Right atrium auricular region (tissue), 2 donors: ENCODE data around the gene CCDC102B. TPM values are rescaled to one million over a fixed set of nuclear protein-coding genes. Genes with fewer than 3 reads are reported as not detected.

Experiments
- DNase-seq: peaks from one replicate; pipeline ENCODE4 v3.0.0-alpha.2; 2019; ENCODE audit warnings: low spot score
- H3K27ac ChIP-seq, 2 donors: fragments of 200-600 bp; sonication (generic); 1 replicate in 1 of 2; 2 replicates in 1 of 2; pipeline ENCODE4 v1.5.1; 2016 to 2019
- H3K27me3 ChIP-seq, 2 donors: fragments of 200-600 bp; sonication (generic); one replicate each; pipeline versions ENCODE4 v1.5.1 to v1.6.0; 2017 to 2019
- H3K36me3 ChIP-seq: fragments of 200-600 bp; sonication (generic); one replicate; pipeline ENCODE4 v1.5.1; 2016
- H3K4me1 ChIP-seq, 2 donors: fragments of 200-600 bp; sonication (generic); one replicate each; pipeline versions ENCODE4 v1.5.1 to v1.6.0; 2017 to 2019
- H3K4me3 ChIP-seq, 2 donors: fragments of 200-600 bp; sonication (generic); 1 replicate in 1 of 2; 2 replicates in 1 of 2; pipeline ENCODE4 v1.5.1; 2017 to 2019; ENCODE audit warnings: mild to moderate bottlenecking in 1 of 2, moderate library complexity in 1 of 2
- H3K9me3 ChIP-seq, 2 donors: fragments of 200-600 bp; sonication (generic); one replicate each; pipeline ENCODE4 v1.5.1; 2019
- CTCF ChIP-seq, 2 donors: fragments of 200-600 bp; sonication (generic); IDR thresholded peaks; one replicate each; pipeline ENCODE4 v1.5.1; 2019; ENCODE audit warnings: antibody characterized with exemption in 2 of 2
- total RNA-seq, 2 donors: library from RNA; depleted of rRNA; stranded (reverse); fragments of >200 nt; gene quantifications; one replicate each; pipeline ENCODE4 v1.1.0, GENCODE V29; 2016

CCDC102B gene
- total RNA-seq, 2 donors from 2014 or later: 2.5 to 5.9 TPM

GRCh38 chr18:68956650-68957049 lies 158.8 kb downstream of the CCDC102B start:
- TF ChIP-seq CTCF (IDR thresholded peaks at IDR 0.05): no peak
- no peak overlapping the region for H3K27ac ChIP-seq
- H3K4me1 ChIP-seq: no peaks in the 10 kb centered on the region
- no peak for DNase-seq
- no peaks in the 10 kb centered on the region for H3K27me3 ChIP-seq
- H3K4me3 ChIP-seq: no peak overlapping the region
- H3K36me3 ChIP-seq: no peaks in the 10 kb centered on the region
- H3K9me3 ChIP-seq: peaks cover 0 to 8% of the 10 kb centered on the region in 2 donors

- Histone ChIP-seq H3K9me3 (no peaks in the 10 kb centered on the region), H3K36me3 (no peaks in the 10 kb centered on the region), H3K27ac (no peak overlapping the region), H3K27me3 (no peaks in the 10 kb centered on the region), H3K4me1 (no peaks in the 10 kb centered on the region), H3K4me3 (no peak overlapping the region)
- DNase-seq: no peak
- TF ChIP-seq CTCF (IDR thresholded peaks at IDR 0.05): no peak
Measured at GRCh38 chr18:68960355-68960754, 162.5 kb downstream of the CCDC102B start.

- no peak for DNase-seq
- H3K4me3 ChIP-seq: no peak overlapping the region
Measured at GRCh38 chr18:68962623-68963022, 164.7 kb downstream of the CCDC102B start.

GRCh38 chr18:68965817-68966216 lies 167.9 kb downstream of the CCDC102B start:
- DNase-seq: no peak
- Histone ChIP-seq H3K27me3 (no peaks in the 10 kb centered on the region), H3K9me3 (no peaks in the 10 kb centered on the region), H3K4me1 (no peaks in the 10 kb centered on the region), H3K4me3 (no peak overlapping the region), H3K36me3 (no peaks in the 10 kb centered on the region), H3K27ac (no peak overlapping the region)
- no peak for TF ChIP-seq CTCF (IDR thresholded peaks at IDR 0.05)

More at GRCh38 chr18:68962623-68963022, 164.7 kb downstream of the CCDC102B start:
- TF ChIP-seq CTCF (IDR thresholded peaks at IDR 0.05): no peak
- no peaks in the 10 kb centered on the region for H3K36me3 ChIP-seq
- H3K27ac ChIP-seq: no peak overlapping the region
- H3K9me3 ChIP-seq: no peaks in the 10 kb centered on the region
- H3K4me1 ChIP-seq: no peaks in the 10 kb centered on the region
- H3K27me3 ChIP-seq: no peaks in the 10 kb centered on the region

- Histone ChIP-seq H3K4me3 (no peak overlapping the region), H3K9me3 (no peaks in the 10 kb centered on the region), H3K27ac (no peak overlapping the region), H3K4me1 (no peaks in the 10 kb centered on the region), H3K27me3 (no peaks in the 10 kb centered on the region), H3K36me3 (no peaks in the 10 kb centered on the region)
- DNase-seq: no peak
- no peak for TF ChIP-seq CTCF (IDR thresholded peaks at IDR 0.05)
Measured at GRCh38 chr18:68969027-68969426, 171.1 kb downstream of the CCDC102B start.

GRCh38 chr18:68972176-68972575 lies 174.3 kb downstream of the CCDC102B start:
- no peak overlapping the region for H3K4me3 ChIP-seq
- DNase-seq: no peak
- TF ChIP-seq CTCF (IDR thresholded peaks at IDR 0.05): no peak
- no peak overlapping the region for H3K27ac ChIP-seq
- no peaks in the 10 kb centered on the region for H3K9me3 ChIP-seq
- no peaks in the 10 kb centered on the region for H3K27me3 ChIP-seq
- H3K36me3 ChIP-seq: no peaks in the 10 kb centered on the region
- no peaks in the 10 kb centered on the region for H3K4me1 ChIP-seq
